NB4 (cell line): ENCODE results near the gene CPXM2.

Experiments used
- DNase-seq: peaks from one replicate; pipeline ENCODE4 v3.0.0; 2010; ENCODE audit warnings: low read depth
- H3K4me3 ChIP-seq: one replicate; pipeline ENCODE4 v1.5.1; 2011; ENCODE audit warnings: mild to moderate bottlenecking, low read depth, low read length, moderate library complexity
- MYC ChIP-seq: IDR thresholded peaks from 2 replicates; pipeline ENCODE4 v1.6.1; 2011; ENCODE audit warnings: low read depth, low read length
- POLR2A ChIP-seq: IDR thresholded peaks from 2 replicates; pipeline ENCODE4 v1.6.1; 2011; ENCODE audit warnings: mild to moderate bottlenecking; ENCODE audit not compliant: insufficient read length; ENCODE audit errors: extremely low read depth
- TF ChIP-seq, protein P1 (sequence below): IDR thresholded peaks from 2 replicates; pipeline ENCODE4 v1.6.1; 2011; ENCODE audit warnings: low read depth, low read length
- TF ChIP-seq, protein P2 (sequence below): IDR thresholded peaks from one replicate; pipeline ENCODE4 v1.5.1; 2012; ENCODE audit warnings: low read depth, low read length

Gene CPXM2

DNA sequence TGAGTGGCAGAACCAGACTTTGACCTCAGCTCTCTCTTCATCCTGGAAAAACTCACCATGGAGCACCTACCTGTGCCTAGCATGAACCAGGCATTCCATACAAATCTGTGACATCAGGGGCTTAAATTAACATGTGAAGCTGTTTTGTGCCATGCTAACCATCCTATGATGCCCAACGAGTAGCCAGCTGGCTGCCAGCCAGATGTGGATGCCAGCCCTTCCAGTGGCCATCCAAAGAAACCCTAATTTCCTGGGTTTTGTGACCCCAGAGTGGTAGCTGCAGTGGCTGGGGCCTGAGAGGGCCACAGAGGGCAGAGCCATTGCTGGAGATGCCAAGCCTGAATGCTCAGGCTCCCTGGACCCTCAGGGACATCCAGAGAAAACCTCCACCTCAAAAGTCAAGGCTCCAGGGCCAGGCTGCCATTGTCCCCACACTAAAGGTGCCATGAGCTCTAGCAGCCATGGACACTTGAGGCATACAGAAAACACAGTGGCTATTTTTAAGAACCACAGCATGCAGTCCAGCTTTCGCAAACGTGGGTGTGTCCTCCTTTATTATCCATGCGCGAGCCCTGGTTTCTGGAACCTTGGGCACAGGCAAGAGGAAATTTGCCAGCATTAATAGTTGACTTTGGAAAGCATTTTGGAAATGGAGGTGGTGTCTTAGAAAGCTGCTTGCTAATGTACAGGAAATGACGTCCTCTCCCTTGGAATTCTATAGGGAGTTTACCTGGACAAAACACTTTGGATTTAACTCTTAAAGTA, 6.0 kb downstream of the CPXM2 start:
- no peak for DNase-seq
- TF ChIP-seq, protein P1, sequence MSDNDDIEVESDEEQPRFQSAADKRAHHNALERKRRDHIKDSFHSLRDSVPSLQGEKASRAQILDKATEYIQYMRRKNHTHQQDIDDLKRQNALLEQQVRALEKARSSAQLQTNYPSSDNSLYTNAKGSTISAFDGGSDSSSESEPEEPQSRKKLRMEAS: no peak
- TF ChIP-seq MYC: no peak
- TF ChIP-seq, protein P2, sequence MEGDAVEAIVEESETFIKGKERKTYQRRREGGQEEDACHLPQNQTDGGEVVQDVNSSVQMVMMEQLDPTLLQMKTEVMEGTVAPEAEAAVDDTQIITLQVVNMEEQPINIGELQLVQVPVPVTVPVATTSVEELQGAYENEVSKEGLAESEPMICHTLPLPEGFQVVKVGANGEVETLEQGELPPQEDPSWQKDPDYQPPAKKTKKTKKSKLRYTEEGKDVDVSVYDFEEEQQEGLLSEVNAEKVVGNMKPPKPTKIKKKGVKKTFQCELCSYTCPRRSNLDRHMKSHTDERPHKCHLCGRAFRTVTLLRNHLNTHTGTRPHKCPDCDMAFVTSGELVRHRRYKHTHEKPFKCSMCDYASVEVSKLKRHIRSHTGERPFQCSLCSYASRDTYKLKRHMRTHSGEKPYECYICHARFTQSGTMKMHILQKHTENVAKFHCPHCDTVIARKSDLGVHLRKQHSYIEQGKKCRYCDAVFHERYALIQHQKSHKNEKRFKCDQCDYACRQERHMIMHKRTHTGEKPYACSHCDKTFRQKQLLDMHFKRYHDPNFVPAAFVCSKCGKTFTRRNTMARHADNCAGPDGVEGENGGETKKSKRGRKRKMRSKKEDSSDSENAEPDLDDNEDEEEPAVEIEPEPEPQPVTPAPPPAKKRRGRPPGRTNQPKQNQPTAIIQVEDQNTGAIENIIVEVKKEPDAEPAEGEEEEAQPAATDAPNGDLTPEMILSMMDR: no peak
- no peak for TF ChIP-seq POLR2A
- H3K4me3 ChIP-seq: no peak overlapping the region

DNA sequence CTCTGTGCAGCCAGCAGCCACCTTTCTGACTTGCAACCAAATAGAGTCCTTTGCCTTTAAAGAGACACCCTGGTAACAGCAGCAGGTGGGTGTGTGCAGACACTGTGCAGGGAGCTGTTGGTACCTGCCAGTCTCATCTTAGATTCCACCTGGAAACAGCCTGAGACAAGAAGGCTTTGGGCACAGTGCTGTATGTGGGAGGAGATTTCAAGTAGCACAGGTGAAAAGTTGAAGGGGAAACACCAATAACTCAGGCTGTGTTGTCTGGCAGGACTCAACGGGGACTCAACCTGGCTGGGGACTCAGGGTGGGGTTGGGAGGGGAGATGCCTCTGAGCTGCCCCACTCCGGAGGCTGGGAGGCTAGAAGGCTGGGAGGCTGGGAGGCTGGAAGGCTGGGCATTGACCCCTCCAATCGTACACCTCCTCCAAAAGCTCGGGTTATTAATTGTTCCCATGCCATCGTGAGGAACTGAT, 6.7 kb downstream of the CPXM2 start:
- no peak overlapping the region for H3K4me3 ChIP-seq
- no peak for DNase-seq
- no peak for TF ChIP-seq POLR2A
- no peak for TF ChIP-seq MYC
- TF ChIP-seq, protein P1: no peak
- TF ChIP-seq, protein P2: no peak

DNA sequence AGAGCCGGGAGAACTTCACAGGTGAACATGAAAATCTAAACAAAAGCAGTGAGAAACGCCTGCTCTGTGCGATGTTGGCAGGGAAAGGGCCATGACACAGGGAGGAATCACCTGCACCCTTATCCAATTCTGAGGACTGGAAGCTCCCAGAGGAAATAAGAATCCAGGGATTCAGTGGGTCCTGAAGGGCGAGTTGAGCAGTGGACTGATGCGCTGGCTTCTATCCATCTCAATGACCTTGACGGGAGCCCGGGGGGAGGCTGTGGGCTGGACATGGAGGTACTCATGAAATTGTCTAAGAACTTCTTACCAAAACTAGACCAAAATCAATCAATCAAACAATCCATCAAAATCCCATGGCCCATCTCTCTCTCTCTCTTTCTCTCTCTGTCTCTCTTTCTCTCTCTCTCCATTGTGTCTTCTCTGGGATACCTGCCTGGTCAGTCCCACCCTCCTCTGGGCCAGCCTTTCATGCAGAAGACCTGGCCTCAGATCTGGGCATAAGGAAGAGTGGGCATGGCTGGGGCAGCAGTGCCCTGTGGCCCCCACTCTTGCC, 7.2 kb downstream of the CPXM2 start:
- TF ChIP-seq, protein P1: no peak
- TF ChIP-seq, protein P2: no peak
- TF ChIP-seq MYC (no peak), POLR2A (no peak)
- no peak overlapping the region for H3K4me3 ChIP-seq
- DNase-seq: no peak

DNA sequence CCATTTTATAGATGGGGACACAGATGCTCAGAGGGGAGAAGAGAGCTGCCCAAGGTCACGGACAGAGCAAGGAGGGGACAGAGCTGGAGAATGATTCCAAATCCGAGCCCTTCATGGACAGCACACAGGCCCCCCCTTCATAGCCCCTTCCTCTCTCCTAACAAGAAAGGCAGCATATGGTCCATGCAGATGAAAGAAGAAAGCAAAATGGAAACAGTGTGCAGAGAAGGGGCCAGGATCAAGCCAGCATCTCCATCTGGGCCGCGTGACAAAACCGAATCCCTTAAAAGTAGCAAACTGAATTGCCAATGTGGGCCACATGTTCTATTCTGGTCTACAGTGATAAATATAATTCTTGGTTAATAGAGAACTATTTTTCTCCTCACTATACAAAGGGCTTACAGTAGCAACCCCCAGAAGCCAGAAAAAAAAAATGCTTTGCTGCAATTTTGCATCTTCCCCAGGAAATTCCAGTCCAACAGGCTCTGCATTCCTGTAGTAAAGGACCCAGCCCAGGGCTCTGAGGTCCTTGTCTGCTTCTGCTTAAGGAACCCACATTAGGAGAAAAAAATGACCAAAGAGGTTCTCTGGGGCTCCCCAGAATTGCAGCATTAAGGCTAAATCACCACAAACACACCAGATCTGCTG, 7.8 kb downstream of the CPXM2 start:
- no peak for DNase-seq
- H3K4me3 ChIP-seq: no peak overlapping the region
- no peak for TF ChIP-seq POLR2A
- TF ChIP-seq, protein P1: no peak
- no peak for TF ChIP-seq MYC
- TF ChIP-seq, protein P2: no peak

DNA sequence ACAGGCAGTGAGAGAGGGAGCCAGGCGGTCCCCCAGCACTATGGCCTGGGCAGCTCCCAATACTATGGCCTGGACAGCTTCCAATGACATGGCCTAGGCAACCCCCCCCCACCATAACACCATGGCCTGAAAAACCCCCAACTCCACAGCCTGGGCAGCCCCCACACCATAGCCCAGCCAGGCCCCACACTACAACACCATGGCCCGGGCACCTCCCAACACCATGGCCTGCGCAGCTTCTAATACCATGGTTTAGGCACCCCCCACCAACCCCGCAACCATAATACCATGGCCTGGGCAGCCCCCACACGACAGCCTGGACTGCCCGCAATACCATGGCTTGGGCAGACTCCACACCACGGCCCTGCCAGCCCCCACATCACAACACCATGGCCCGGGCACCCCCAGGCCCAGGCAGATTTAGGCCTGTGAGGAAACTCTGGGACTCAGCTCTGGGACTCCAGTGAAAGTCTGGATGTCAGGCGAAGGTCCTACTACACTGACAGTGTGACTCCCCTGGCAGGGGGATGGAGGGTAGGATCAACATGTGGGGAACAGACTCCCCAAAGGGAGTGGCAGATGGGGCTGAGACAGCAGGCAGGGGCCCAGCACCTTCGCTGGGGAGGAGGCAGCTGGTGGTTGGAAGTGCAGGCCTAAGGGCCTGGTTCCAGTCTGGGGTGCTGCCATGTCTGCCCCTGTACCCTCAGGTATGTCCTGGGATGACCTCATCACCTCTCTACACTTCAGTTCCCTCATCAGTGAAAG, 8.7 kb downstream of the CPXM2 start:
- no peak overlapping the region for H3K4me3 ChIP-seq
- TF ChIP-seq MYC: no peak
- TF ChIP-seq, protein P1: no peak
- TF ChIP-seq, protein P2: no peak
- TF ChIP-seq POLR2A: no peak
- no peak for DNase-seq
